IPS DF 4.7 (cell line): Measurements from ENCODE around the gene GFRA4.

ENCODE experiments used
- DNase-seq: peaks from one replicate; pipeline ENCODE4 v3.0.0-alpha.2; 2013; ENCODE audit warnings: low spot score; ENCODE audit errors: extremely low read depth

The GFRA4 gene

GRCh38 chr20:3654326-3655130 is 8.7 kb downstream of the GFRA4 start:
- no peak for DNase-seq

GRCh38 chr20:3653921-3654320 is 9.3 kb downstream of the GFRA4 start:
- no peak for DNase-seq

GRCh38 chr20:3652676-3653596 is 10.3 kb downstream of the GFRA4 start:
- DNase-seq: no peak

GRCh38 chr20:3652221-3652620 is 11.0 kb downstream of the GFRA4 start:
- no peak for DNase-seq

GRCh38 chr20:3651204-3651962 is 11.8 kb downstream of the GFRA4 start:
- no peak for DNase-seq

- DNase-seq: no peak
These were observed 14.2 kb downstream of the GFRA4 start for GRCh38 chr20:3648951-3649350.

- DNase-seq: no peak
These were observed 15.7 kb downstream of the GFRA4 start for GRCh38 chr20:3647473-3647872.

- DNase-seq: no peak
These were observed 16.5 kb downstream of the GFRA4 start for GRCh38 chr20:3646651-3647050.

GRCh38 chr20:3646067-3646440 is 17.1 kb downstream of the GFRA4 start:
- DNase-seq: no peak

GRCh38 chr20:3645309-3646066 is 17.7 kb downstream of the GFRA4 start:
- DNase-seq: no peak

GRCh38 chr20:3640259-3640658 is 22.9 kb downstream of the GFRA4 start:
- no peak for DNase-seq

GRCh38 chr20:3635346-3635745 is 27.9 kb downstream of the GFRA4 start:
- DNase-seq: no peak

GRCh38 chr20:3633913-3634478 is 29.2 kb downstream of the GFRA4 start:
- DNase-seq: no peak

GRCh38 chr20:3632311-3633004 is 30.7 kb downstream of the GFRA4 start:
- DNase-seq: no peak

- DNase-seq: no peak
These were observed 31.7 kb downstream of the GFRA4 start for GRCh38 chr20:3631534-3631933.

GRCh38 chr20:3630429-3630828 is 32.8 kb downstream of the GFRA4 start:
- no peak for DNase-seq

- DNase-seq: no peak
These were observed 33.3 kb downstream of the GFRA4 start for GRCh38 chr20:3629893-3630292.

- DNase-seq: no peak
These were observed 34.5 kb downstream of the GFRA4 start for GRCh38 chr20:3628502-3629314.

- DNase-seq: no peak
These were observed 35.7 kb downstream of the GFRA4 start for GRCh38 chr20:3627476-3627875.
